Measurements from ENCODE around the gene CCDC174. TPM values are rescaled to one million over a fixed set of nuclear protein-coding genes. Genes with fewer than 3 reads are reported as not detected.

Gene CCDC174
- total and polyA plus RNA-seq, 10 of the 15 experiments (the other 5 are each of a cell fraction or from before 2014, with no cell fraction given) = 11.6 to 31.3 (median 19.1) TPM

- no peak for TF ChIP-seq IRF5 (IDR thresholded peaks at IDR 0.05; ENCODE audit: borderline replicate concordance)
- TF ChIP-seq TCF12 (IDR thresholded peaks at IDR 0.05; ENCODE audit: low read depth, low read length) = peak; percentile 79
- peak; percentile 77; the same call in 1 of the 2 replicates for TF ChIP-seq ATF2 (IDR thresholded peaks at IDR 0.05; ENCODE audit: low read length)
- TF ChIP-seq TAF1 (IDR thresholded peaks at IDR 0.05; ENCODE audit: borderline replicate concordance, low read depth, low read length) = 0 out of 2 replicates have a peak, but pooled peaks have one; percentile 39
- peak; percentile 89 for TF ChIP-seq BCL11A (IDR thresholded peaks at IDR 0.05; ENCODE audit: low read depth, low read length)
- TF ChIP-seq NR2C1 (IDR thresholded peaks at IDR 0.05) = no peak
- TF ChIP-seq BHLHE40 (IDR thresholded peaks at IDR 0.05; ENCODE audit: borderline replicate concordance in 1 of 2, low read depth in 2 of 2, low read length in 1 of 2) = peak; percentile 20 to 67; a peak in 1 of 4 replicates
- TF ChIP-seq RELB (IDR thresholded peaks at IDR 0.05; ENCODE audit: low read depth) = peak; percentile 82
- peak; percentile 60 to 74; a peak in 2 of 4 replicates for TF ChIP-seq IKZF2 (IDR thresholded peaks at IDR 0.05)
- TF ChIP-seq HDAC2 (IDR thresholded peaks at IDR 0.05) = no peak
- TF ChIP-seq CBFB (IDR thresholded peaks at IDR 0.05; ENCODE audit: low read depth) = peak; percentile 92
- TF ChIP-seq MYC (IDR thresholded peaks at IDR 0.05; ENCODE audit: insufficient read depth, insufficient read length, insufficient replicate concordance, low read length, severe bottlenecking) = no peak
- peak; percentile 72; the same call in 1 of the 2 replicates for TF ChIP-seq BMI1 (IDR thresholded peaks at IDR 0.05; ENCODE audit: borderline replicate concordance)
- TF ChIP-seq FOXK2 (IDR thresholded peaks at IDR 0.05) = no peak
- no peak for TF ChIP-seq SUZ12 (IDR thresholded peaks at IDR 0.05; ENCODE audit: unreplicated experiment)
- peak; percentile 52; the same call in 1 of the 2 replicates for TF ChIP-seq TBL1XR1 (IDR thresholded peaks at IDR 0.05; ENCODE audit: low read depth, low read length)
- peak; percentile 82 to 87 for TF ChIP-seq EP300 (IDR thresholded peaks at IDR 0.05; ENCODE audit: borderline replicate concordance in 1 of 2, control insufficient read depth in 1 of 2, low read depth in 2 of 2, low read length in 2 of 2)
- TF ChIP-seq PRDM15 (CRISPR knock-in tag; IDR thresholded peaks at IDR 0.05) = no peak
These were observed 39.7 kb downstream of the CCDC174 start (continued) for GRCh38 chr3:14691239-14691638.
